ENCODE measurements around the gene MOB3C.

The MOB3C gene

GRCh38 chr1:46638921-46639320, 22.3 kb upstream of the MOB3C start:
- DNase-seq = no peak

- no peak for DNase-seq
Measured at GRCh38 chr1:46637444-46638083, 21.0 kb upstream of the MOB3C start.

- no peak for DNase-seq
Measured at GRCh38 chr1:46635205-46635604, 18.6 kb upstream of the MOB3C start.

- DNase-seq = no peak
Measured at GRCh38 chr1:46630719-46631118, 14.1 kb upstream of the MOB3C start.

- DNase-seq = no peak
Measured at GRCh38 chr1:46623743-46624644, 7.4 kb upstream of the MOB3C start.

- peak in 2 of 56 donors; percentile 10 to 35 for DNase-seq
Measured at GRCh38 chr1:46622344-46622743, 5.7 kb upstream of the MOB3C start.

GRCh38 chr1:46621930-46622329, 5.3 kb upstream of the MOB3C start:
- DNase-seq = no peak

- DNase-seq = no peak
Measured at GRCh38 chr1:46619656-46620258, 3.1 kb upstream of the MOB3C start.

GRCh38 chr1:46618754-46619415, 2.3 kb upstream of the MOB3C start:
- no peak for DNase-seq

GRCh38 chr1:46617833-46618232, 1.2 kb upstream of the MOB3C start:
- no peak for DNase-seq

GRCh38 chr1:46617108-46617800, 643 bp upstream of the MOB3C start:
- no peak for DNase-seq

GRCh38 chr1:46615735-46616134, 876 bp downstream of the MOB3C start:
- no peak for DNase-seq

GRCh38 chr1:46615088-46615487, 1.5 kb downstream of the MOB3C start:
- no peak for DNase-seq

GRCh38 chr1:46614604-46614984, 2.0 kb downstream of the MOB3C start:
- no peak for DNase-seq

- peak in 51 of 56 donors; percentile 8 to 77 (median 48) for DNase-seq
Measured at GRCh38 chr1:46613661-46614603, 2.7 kb downstream of the MOB3C start.

- DNase-seq = peak in 6 of 56 donors; percentile 7 to 25 (median 16)
Measured at GRCh38 chr1:46612937-46613660, 3.5 kb downstream of the MOB3C start.

GRCh38 chr1:46611691-46612221, 4.9 kb downstream of the MOB3C start:
- DNase-seq = no peak

- peak in 9 of 56 donors; percentile 11 to 51 (median 20) for DNase-seq
Measured at GRCh38 chr1:46607345-46608130, 9.1 kb downstream of the MOB3C start.
